NCI-H510A treated with DMSO at 0.1 percent for 48 hours (cell line): ENCODE data around the gene MDGA2.

Experiments
- DNase-seq: peaks from one replicate; lab custom pipeline; 2025; lab: John Stamatoyannopoulos, UW

Gene MDGA2

DNA sequence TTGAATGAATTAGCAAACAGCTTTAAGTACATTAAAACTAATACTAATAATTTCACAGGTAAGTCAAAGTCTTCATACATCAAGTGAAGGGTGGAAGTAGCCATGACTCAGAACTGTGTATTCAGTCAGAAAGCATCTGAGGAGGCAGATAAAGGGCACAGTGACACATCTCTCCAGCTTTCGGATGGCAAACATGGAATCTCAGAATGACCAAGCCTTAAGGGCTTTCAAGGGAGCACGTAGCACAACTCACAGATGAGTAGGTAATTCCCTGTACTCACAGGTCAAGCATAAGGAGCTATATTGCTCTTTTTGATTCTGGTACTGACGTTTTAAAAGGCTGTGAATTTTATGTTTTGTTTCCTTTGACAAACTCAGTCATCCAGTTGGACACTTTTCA is 56.0 kb downstream of the MDGA2 start:
- DNase-seq, result no peak

DNA sequence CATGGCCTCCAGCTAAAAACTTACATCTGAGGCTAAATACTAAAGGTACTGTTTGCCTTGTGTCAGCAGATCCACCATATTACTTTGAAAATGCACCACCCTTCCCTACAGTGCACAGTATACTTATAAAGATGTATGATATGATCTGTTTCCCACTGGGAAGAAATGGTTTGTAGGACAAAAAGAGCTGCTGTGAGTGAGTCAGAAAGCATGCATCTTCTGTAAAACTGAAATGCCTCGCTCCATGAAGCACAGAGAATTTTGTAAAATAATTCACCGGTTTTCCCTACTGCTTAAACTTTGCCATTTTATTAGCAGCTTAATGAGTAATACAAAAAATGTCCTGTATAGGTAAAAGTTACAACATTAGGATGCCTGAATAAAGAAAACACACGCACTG is 68.8 kb downstream of the MDGA2 start:
- DNase-seq, result no peak

DNA sequence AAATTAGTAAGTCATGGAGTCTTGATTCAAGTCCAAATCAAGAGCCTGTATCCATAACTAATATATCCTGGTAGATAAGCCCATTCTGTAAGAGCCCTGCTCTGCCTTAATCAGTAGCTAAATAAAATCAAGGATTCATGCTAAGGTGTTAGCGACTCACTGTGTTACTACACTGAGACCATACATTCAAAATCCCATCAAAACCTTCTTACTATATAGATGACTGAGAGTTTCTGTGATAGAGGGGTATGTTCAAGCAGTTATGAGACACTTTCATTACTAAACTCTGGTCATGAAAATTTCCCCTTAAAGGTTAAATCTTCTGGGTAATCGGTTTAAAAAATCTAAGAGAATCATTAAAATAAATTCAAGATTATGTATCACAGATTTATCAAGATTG is 78.5 kb downstream of the MDGA2 start:
- no peak for DNase-seq

DNA sequence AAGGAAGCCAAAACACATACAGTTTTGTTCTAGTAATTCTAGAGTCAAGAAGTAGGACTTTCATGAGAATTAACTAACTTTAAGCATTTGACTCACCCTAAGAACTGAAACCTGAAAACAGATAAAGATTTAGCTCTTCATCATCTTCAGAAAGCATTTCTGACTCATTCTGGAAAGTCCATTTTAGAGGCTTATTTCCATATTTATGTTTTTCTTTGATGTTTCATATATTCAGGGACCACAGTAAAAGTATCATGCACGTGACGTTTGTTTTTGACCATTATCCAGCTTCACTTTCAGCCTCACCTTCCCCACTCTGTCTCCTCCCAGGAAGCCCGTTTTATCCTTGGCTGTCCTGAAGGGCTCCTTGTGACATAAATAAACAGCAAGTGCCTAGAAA is 79.2 kb downstream of the MDGA2 start:
- no peak for DNase-seq

GRCh38 chr14:47595552-47595951 is 79.9 kb downstream of the MDGA2 start:
- DNase-seq, result no peak

DNA sequence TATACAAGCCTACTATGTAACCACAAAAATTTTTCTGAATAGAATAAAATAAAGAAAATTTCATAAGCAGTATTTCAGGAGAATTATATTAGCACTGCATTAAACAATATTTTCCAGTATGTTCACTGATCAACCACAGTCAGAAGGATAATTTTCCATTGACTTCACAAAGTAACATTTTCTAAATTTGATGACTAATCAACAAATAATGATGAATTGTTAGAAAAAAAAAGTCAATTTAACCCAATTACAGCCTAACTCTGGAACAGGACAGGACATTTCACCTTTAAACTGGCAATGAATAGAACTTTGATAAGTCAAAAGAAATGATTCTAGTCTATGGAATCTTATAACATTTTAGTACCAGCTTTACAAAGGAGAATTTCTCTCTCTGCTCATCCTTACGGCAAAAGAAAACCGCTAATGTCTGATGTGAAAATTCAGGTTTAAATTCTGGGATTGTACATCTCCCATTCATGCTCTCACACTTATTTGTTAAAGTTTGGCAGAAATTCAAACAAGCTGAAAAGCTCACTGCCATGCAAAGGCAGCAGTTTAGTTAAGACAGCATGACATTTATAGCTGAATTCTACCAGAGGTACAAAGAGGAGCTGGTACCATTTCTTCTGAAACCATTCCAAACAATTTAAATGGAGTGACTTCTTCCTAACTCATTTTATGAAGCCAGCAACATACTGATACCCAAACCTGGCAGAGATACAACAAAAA is 84.5 kb downstream of the MDGA2 start:
- no peak for DNase-seq

- no peak for DNase-seq
Measured at GRCh38 chr14:47585447-47585846, 90.0 kb downstream of the MDGA2 start.

DNA sequence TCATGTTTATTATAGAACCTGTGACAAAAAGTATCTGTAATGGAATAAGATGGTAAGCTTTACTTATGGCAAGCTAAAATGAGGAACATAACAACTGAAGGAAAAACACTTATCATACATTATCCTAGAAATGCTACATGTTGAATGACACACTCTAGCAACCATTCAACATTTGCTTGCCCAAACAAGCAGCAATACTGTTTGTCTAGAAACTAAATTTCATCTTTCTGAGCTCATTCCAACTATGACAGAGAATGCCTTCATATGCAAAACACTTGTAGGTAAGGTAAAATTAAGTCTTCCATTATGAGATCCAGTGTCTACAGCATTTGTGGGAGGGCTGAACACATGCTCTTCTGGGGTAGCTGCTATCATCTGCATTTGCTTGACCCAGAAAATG is 108.1 kb downstream of the MDGA2 start:
- DNase-seq, result no peak

DNA sequence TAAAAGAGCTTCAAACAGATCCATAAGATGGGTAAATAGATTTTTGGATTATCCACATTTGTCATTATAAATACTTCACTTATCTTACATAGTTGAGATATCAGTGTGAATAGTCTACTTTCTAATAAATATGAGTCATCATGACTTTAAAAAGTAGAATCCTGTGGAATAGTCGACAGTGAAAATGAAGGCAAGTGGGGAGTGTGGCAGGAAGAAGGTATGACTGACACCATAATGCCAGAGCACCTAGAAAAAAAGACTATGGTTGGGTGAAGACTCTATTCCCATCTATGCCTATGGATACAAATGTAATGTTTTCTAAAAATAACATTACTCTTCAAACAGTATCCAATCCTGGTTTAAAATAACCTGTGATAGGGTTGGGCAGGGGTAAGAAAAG is 117.5 kb downstream of the MDGA2 start:
- DNase-seq, result no peak

GRCh38 chr14:47555333-47555732 is 120.1 kb downstream of the MDGA2 start:
- DNase-seq, result no peak

DNA sequence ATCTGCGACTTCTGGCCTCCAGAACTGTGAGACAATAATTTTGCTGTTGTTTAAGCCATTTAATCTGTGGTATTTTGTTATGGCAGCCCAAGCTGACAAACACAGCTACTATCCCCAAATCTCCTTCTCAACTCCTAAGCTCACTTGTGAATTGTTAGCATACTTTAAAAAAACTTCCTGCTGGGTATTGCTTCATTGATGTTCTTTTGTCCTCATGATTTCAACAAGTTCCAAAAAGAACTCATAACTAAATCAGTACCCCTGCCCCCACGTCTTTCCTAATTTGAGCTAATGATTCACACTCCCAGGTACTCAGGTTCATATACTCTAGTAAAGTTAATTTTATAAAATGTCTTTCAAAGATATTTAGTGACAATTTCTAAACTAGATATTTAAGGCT is 125.5 kb downstream of the MDGA2 start:
- DNase-seq, result no peak

GRCh38 chr14:47543459-47543858 is 131.9 kb downstream of the MDGA2 start:
- DNase-seq, result no peak

- DNase-seq, result no peak
Measured at GRCh38 chr14:47541662-47542061, 133.7 kb downstream of the MDGA2 start.

- no peak for DNase-seq
Measured at GRCh38 chr14:47539031-47539461, 136.4 kb downstream of the MDGA2 start.

GRCh38 chr14:47536341-47536740 is 139.1 kb downstream of the MDGA2 start:
- DNase-seq, result no peak

DNA sequence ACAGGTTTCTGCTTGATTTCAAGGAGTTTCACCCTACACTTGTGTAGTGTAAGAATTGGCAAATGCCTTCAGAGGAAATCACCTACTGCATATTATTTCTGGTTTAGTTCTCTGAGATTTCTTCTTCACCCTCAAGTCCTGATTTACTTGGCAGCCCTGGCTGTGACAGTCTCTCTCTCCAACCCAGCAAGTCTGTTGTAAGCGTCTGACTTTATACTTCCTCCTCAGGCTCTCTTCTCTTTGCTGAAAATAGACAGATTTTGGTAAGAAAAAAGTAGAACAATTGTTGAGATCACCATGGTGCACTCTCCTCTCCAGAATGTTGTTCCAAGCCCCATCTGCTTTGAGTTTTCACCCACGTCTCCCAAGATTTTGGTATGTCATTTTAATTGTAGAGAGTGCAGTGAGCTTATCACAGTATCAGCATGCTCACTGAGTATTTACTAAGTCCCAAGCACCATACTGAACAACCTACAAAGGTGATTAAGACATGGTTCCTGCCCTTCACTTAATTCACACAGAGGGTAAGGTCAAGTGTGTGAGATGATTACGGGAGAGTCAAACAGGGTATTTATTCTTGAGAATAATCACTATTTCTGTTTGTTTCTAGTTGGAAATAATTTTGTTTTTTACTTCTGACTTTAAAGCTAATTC is 148.7 kb downstream of the MDGA2 start:
- no peak for DNase-seq

GRCh38 chr14:47524524-47524923 is 150.9 kb downstream of the MDGA2 start:
- no peak for DNase-seq

- no peak for DNase-seq
Measured at GRCh38 chr14:47520382-47520781, 155.0 kb downstream of the MDGA2 start.

DNA sequence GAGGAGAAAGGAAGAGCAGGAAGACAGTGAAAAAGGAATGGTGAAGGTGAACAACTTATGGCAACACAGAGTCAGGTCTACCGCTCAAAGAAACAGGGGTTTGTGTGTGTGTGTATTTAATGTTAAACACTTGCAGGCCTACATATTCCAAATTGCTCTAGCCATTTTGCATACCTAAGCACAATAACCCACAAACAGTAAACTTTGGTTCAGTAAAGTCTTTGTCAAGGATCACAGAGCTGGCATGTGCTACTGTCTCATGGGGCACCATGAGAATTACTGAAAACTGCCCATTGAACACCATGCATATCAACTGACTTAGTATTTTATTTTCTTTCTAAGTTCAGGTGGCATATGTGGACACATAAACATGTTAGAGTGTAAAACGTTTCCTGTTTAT is 163.6 kb downstream of the MDGA2 start:
- DNase-seq, result no peak

GRCh38 chr14:47509957-47510356 is 165.4 kb downstream of the MDGA2 start:
- DNase-seq, result no peak

DNA sequence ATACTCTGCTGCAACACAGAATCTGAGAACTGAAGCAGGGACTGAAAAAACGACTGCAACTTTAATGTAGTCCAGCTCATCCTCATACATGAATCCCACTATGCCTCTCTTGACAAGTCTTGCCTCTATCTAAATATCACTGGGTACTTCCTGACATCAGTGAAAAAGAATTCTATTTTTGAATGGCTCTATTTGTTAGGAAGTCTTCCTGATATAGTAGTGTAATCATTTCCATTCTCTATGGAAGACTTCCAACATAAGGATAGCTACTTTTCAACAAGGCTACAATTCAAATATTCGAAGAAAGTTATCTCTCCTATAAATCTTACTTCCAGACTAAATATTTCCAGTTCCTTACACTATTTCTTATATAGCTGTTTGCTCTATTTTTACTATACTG is 167.5 kb downstream of the MDGA2 start:
- no peak for DNase-seq

GRCh38 chr14:47500369-47500768 is 175.0 kb downstream of the MDGA2 start:
- no peak for DNase-seq

- DNase-seq, result no peak
Measured at GRCh38 chr14:47490766-47491165, 184.6 kb downstream of the MDGA2 start.

DNA sequence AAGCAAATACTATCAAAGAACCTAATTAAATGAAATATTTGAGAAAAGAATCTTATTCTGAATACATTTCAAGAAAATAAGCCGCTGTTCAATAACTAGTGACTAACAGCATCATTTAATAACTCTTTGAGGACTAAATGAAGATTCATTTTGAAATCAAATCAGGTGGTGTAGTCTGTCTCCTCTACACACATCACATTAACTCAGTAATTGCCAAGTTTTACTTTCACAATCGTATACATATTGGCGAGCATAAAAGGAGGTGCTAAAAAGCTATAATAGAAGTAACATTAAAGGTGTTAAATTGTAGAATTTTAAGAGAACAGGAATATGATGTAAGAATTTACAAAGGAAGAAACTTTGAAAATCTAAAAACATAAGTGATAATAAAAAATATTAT is 185.1 kb downstream of the MDGA2 start:
- DNase-seq, result no peak
